ENCODE results near the gene FAM13A. TPM values are rescaled to one million over a fixed set of nuclear protein-coding genes. Genes with fewer than 3 reads are reported as not detected.
A peak's percentile ranks its signal among the peaks of the same experiment; 100 is the strongest.

The FAM13A gene
- total and polyA plus RNA-seq, 3 donors from 2014 or later = 30.7 to 123 (median 109) TPM

DNA sequence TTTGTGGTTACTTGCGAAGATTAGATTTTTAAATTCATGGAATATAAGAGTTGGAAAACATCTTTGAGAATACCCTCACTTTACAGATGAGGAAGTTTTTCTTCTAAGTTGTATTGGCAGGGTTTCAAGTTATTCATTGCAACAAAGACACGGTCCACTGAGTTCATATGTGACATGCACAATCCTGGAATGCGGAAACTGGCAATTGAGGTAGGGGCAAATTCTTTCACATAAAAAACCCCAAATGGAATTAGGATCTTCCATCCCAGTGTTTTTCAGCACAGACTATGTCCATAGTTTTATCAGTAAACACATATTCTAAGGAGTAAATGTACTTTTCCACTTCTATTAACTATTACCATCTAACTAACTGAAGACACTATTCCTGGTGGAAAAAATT is 277.6 kb downstream of the FAM13A start:
- DNase-seq = no peak
- WGBS, 2 donors = 86 to 92% methylated on average over 3 of the region's 3 CpGs
- Histone ChIP-seq H3K36me3 (ENCODE audit: low read depth, missing control alignments) (no peaks in the 10 kb centered on the region), H3K27me3 (no peaks in the 10 kb centered on the region), H3K9me3 (no peaks in the 10 kb centered on the region), H3K27ac (no peak overlapping the region), H3K4me3 (no peak overlapping the region), H3K4me1 (no peaks in the 10 kb centered on the region)
- TF ChIP-seq POLR2A (IDR thresholded peaks at IDR 0.05) = no peak
- TF ChIP-seq, protein P1, sequence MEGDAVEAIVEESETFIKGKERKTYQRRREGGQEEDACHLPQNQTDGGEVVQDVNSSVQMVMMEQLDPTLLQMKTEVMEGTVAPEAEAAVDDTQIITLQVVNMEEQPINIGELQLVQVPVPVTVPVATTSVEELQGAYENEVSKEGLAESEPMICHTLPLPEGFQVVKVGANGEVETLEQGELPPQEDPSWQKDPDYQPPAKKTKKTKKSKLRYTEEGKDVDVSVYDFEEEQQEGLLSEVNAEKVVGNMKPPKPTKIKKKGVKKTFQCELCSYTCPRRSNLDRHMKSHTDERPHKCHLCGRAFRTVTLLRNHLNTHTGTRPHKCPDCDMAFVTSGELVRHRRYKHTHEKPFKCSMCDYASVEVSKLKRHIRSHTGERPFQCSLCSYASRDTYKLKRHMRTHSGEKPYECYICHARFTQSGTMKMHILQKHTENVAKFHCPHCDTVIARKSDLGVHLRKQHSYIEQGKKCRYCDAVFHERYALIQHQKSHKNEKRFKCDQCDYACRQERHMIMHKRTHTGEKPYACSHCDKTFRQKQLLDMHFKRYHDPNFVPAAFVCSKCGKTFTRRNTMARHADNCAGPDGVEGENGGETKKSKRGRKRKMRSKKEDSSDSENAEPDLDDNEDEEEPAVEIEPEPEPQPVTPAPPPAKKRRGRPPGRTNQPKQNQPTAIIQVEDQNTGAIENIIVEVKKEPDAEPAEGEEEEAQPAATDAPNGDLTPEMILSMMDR (IDR thresholded peaks at IDR 0.05) = no peak
- intact Hi-C loops (cut with DNase I; ENCODE audit: low total_unique reads) = no loop called here

DNA sequence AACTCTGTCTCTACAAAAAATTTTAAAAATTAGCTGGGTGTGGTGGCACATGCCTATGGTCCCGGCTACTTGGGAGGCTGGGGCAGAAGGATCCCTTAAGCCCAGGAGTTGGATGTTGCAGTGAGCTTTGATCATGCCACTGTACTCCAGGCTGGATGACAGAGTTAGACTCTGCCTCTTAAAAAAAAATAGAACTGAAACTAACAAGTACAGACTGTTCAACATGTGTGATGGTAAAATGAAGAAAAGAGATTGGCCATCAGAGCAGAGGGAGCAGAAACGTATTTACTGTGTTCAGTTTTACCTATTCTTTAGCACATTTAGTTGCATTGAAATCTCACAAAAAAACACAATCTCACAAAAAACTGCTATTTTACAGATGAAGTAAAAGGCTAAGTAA is 281.5 kb downstream of the FAM13A start:
- no peak for DNase-seq
- 67 to 75% methylated on average over 2 of the region's 2 CpGs for WGBS, 2 donors
- H3K4me3 ChIP-seq = no peak overlapping the region
- H3K27ac ChIP-seq = peak overlapping the region in 1 of 2 donors; percentile 28
- TF ChIP-seq, protein P1 (IDR thresholded peaks at IDR 0.05) = no peak
- no peak for TF ChIP-seq POLR2A (IDR thresholded peaks at IDR 0.05)
- H3K4me1 ChIP-seq = no peaks in the 10 kb centered on the region
- no peaks in the 10 kb centered on the region for H3K36me3 ChIP-seq (ENCODE audit: low read depth, missing control alignments)
- intact Hi-C loops (cut with DNase I; ENCODE audit: low total_unique reads) = no loop called here
- H3K9me3 ChIP-seq = no peaks in the 10 kb centered on the region
- H3K27me3 ChIP-seq = no peaks in the 10 kb centered on the region

DNA sequence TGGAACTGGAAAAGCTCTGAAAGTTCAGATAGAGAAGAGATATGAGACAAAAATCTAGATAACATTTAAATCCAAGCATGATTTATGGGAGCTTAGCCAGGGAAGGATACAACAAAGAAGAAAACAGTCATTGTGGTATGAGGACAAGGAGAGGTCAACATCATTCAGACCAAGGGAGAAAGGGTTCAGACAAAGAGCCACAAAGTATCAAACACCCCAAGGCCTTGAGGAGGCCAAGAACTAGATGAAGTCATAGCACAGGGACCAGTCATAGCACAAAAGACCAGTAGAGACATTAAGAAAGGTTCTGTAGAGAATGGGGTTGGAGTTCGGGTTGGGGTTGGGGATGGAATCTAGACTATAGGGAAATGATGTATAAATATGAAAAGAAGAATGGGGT is 282.0 kb downstream of the FAM13A start:
- H3K4me3 ChIP-seq = no peak overlapping the region
- no peaks in the 10 kb centered on the region for H3K9me3 ChIP-seq
- intact Hi-C loops (cut with DNase I; ENCODE audit: low total_unique reads) = no loop called here
- H3K36me3 ChIP-seq (ENCODE audit: low read depth, missing control alignments) = no peaks in the 10 kb centered on the region
- TF ChIP-seq, protein P1 (IDR thresholded peaks at IDR 0.05) = no peak
- no peak for TF ChIP-seq POLR2A (IDR thresholded peaks at IDR 0.05)
- no peaks in the 10 kb centered on the region for H3K27me3 ChIP-seq
- peak overlapping the region in 1 of 2 donors; percentile 28 for H3K27ac ChIP-seq
- H3K4me1 ChIP-seq = no peaks in the 10 kb centered on the region
- WGBS, 2 donors = 76 to 81% methylated on average over 1 of the region's 1 CpG
- peak; percentile 58 for DNase-seq

DNA sequence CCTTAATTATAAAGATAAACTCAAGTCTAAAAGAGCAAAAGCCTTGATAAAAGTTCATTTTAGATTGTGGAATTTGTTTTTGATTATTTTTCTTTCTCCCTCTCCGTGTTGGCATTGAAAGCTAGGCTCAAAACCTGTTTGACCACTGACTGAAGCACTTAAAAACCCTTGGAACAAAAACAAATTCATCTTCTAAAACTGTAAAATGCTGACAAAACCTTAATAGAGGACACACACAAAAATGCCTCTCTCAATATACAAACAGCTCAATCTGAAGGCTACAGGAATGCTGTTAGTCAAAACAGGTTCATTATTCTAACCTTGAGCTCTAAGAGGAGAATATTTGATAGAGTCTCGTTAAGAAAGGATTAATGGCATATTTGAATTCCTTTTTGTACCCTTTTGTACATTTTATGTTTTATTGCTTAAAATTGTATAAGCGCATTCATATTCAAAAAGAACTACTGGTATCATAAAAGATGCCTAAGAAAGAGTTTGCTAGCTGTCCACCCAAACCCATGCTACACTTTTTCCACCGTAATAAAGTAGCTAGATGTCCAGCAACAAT is 285.0 kb downstream of the FAM13A start:
- no peak for TF ChIP-seq POLR2A (IDR thresholded peaks at IDR 0.05)
- TF ChIP-seq, protein P1 (IDR thresholded peaks at IDR 0.05) = no peak
- no peaks in the 10 kb centered on the region for H3K9me3 ChIP-seq
- H3K27ac ChIP-seq = no peak overlapping the region
- 73 to 82% methylated on average over 4 of the region's 4 CpGs for WGBS, 2 donors
- intact Hi-C loops (cut with DNase I; ENCODE audit: low total_unique reads) = no loop called here
- DNase-seq = no peak
- H3K36me3 ChIP-seq (ENCODE audit: low read depth, missing control alignments) = no peaks in the 10 kb centered on the region
- no peaks in the 10 kb centered on the region for H3K4me1 ChIP-seq
- H3K4me3 ChIP-seq = no peak overlapping the region
- no peaks in the 10 kb centered on the region for H3K27me3 ChIP-seq

DNA sequence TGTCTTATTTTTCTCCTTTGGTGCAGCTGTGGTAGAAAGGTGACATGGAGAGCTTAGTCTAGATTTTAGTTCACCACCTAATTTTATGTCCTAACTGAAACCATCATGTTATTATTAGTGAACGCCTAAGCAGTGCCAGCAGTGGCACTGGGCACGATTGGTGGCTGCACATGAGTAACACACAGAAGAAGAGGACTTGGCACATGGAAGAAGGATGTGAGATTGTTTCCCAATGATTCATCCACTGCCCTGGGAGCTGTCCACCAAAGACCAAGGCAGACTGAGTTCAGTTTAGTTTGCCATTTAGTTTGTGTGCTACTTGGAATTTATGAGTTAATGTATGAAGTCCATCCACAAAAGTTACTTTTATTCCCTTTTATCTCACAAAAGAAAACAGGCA is 291.3 kb downstream of the FAM13A start:
- Histone ChIP-seq H3K9me3 (no peaks in the 10 kb centered on the region), H3K4me1 (no peaks in the 10 kb centered on the region), H3K27me3 (no peaks in the 10 kb centered on the region), H3K27ac (no peak overlapping the region), H3K4me3 (no peak overlapping the region), H3K36me3 (ENCODE audit: low read depth, missing control alignments) (no peaks in the 10 kb centered on the region)
- 62 to 64% methylated on average over 2 of the region's 2 CpGs for WGBS, 2 donors
- no peak for DNase-seq
- intact Hi-C loops (cut with DNase I; ENCODE audit: low total_unique reads) = no loop called here
- TF ChIP-seq POLR2A (IDR thresholded peaks at IDR 0.05) = no peak
- TF ChIP-seq, protein P1 (IDR thresholded peaks at IDR 0.05) = no peak
